ENCODE data around the gene PITX1. TPM values are rescaled to one million over a fixed set of nuclear protein-coding genes. Genes with fewer than 3 reads are reported as not detected.

The PITX1 gene
- total RNA-seq, 1 experiment from 2014 or later: 31.0 TPM

DNA sequence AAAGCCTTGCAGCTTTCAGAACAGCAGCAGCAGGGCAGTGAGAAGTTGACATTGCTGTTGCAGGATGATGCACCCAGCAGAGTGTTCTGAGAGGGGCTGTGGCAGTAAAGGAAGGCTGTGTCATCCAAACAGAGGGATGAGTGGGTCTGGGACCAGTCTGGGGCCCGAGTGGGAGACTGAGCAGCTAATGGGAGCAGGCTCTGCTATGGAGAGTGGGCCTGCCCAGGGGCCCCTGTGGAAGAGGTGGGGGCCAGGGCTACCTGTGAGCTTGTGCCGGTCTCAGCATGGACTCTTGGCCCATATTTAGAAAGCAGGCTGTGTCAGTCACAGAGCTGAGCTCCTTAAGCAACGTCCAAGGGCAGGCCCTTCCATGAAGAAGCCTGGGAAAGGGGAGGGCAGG lies 26.0 kb upstream of the PITX1 start (continued):
- TF ChIP-seq, protein P1, sequence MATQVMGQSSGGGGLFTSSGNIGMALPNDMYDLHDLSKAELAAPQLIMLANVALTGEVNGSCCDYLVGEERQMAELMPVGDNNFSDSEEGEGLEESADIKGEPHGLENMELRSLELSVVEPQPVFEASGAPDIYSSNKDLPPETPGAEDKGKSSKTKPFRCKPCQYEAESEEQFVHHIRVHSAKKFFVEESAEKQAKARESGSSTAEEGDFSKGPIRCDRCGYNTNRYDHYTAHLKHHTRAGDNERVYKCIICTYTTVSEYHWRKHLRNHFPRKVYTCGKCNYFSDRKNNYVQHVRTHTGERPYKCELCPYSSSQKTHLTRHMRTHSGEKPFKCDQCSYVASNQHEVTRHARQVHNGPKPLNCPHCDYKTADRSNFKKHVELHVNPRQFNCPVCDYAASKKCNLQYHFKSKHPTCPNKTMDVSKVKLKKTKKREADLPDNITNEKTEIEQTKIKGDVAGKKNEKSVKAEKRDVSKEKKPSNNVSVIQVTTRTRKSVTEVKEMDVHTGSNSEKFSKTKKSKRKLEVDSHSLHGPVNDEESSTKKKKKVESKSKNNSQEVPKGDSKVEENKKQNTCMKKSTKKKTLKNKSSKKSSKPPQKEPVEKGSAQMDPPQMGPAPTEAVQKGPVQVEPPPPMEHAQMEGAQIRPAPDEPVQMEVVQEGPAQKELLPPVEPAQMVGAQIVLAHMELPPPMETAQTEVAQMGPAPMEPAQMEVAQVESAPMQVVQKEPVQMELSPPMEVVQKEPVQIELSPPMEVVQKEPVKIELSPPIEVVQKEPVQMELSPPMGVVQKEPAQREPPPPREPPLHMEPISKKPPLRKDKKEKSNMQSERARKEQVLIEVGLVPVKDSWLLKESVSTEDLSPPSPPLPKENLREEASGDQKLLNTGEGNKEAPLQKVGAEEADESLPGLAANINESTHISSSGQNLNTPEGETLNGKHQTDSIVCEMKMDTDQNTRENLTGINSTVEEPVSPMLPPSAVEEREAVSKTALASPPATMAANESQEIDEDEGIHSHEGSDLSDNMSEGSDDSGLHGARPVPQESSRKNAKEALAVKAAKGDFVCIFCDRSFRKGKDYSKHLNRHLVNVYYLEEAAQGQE (IDR thresholded peaks at IDR 0.05; ENCODE audit: low read depth): no peak
- TF ChIP-seq, protein P2, sequence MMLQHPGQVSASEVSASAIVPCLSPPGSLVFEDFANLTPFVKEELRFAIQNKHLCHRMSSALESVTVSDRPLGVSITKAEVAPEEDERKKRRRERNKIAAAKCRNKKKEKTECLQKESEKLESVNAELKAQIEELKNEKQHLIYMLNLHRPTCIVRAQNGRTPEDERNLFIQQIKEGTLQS (IDR thresholded peaks at IDR 0.05): no peak
- no peak for TF ChIP-seq CBX3 (IDR thresholded peaks at IDR 0.05; ENCODE audit: low read depth)
- no peak for TF ChIP-seq POLR2AphosphoS5 (IDR thresholded peaks at IDR 0.05; ENCODE audit: low read depth, low read length)
- TF ChIP-seq CTCF (IDR thresholded peaks at IDR 0.05 in 2 of 3, conservative IDR thresholded peaks at IDR 0.05 in 1 of 3; ENCODE audit: borderline replicate concordance in 1 of 3, insufficient read depth in 1 of 3, low read depth in 2 of 3, low read length in 2 of 3): no peak
- TF ChIP-seq ZNF274 (IDR thresholded peaks at IDR 0.05; ENCODE audit: low read depth, low read length): no peak
